K562 (cell line): ENCODE results near the gene CD22. TPM values are rescaled to one million over a fixed set of nuclear protein-coding genes. Genes with fewer than 3 reads are reported as not detected.

Experiments
- ATAC-seq: fragments of 200-7000 bp; cut with Tn5 transposase; 3 replicates; pipeline ENCODE4 v1.9.1; 2020; ENCODE audit warnings: moderate library complexity
- BruUV-seq: library from RNA; stranded (reverse); fragments of 400-500 nt; replicated peaks from 2 replicates; lab custom pipeline; 2021; lab: Mats Ljungman, UMichigan
- CTCF ChIA-PET: fragments of 300-600 bp; formaldehyde crosslinking; extraction: SDS; loops from one replicate; lab custom pipeline; 2021; ENCODE audit warnings: low intra/inter-chr PET ratio; lab: Yijun Ruan, JAX
- POLR2A ChIA-PET: fragments of 300-600, 350-650 bp; sonication (Branson Sonifier 250); formaldehyde crosslinking; extraction: SDS; loops from one replicate; lab custom pipeline; 2021; ENCODE audit warnings: antibody characterized with exemption, inconsistent platforms; lab: Yijun Ruan, JAX
- DNase-seq, 4 experiments: peaks; one replicate each; pipeline versions ENCODE4 v3.0.0 to v3.0.0-alpha.2; 2011 to 2018; ENCODE audit warnings: low spot score in 3 of 4, mixed read lengths in 3 of 4; ENCODE audit errors: extremely low read depth in 1 of 4
- FAIRE-seq: peaks from 2 replicates; lab custom pipeline; 2011; peaks lifted over from hg19 to GRCh38; lab: Jason Lieb, UNC
- H2AFZ ChIP-seq: 2 replicates; pipeline ENCODE4 v1.6.0; 2011; ENCODE audit warnings: low read depth, low read length, control low read depth, inconsistent platforms
- H3K27ac ChIP-seq: fragments of 200-600 bp; 3 replicates; pipeline ENCODE4 v1.8.0; 2011; ENCODE audit warnings: low read depth, mild to moderate bottlenecking, control low read depth, inconsistent platforms, low read length, moderate library complexity, mixed read lengths; ENCODE audit errors: extremely low read depth
- H3K27me3 ChIP-seq, 2 experiments: fragments of 300-600 bp in 1 of 2; 2 replicates in 1 of 2; 3 replicates in 1 of 2; pipeline versions ENCODE4 v1.6.0 to v1.8.0; 2011; ENCODE audit warnings: inconsistent platforms in 2 of 2, low read length in 2 of 2, mild to moderate bottlenecking in 1 of 2, mixed read lengths in 1 of 2, moderate library complexity in 1 of 2; ENCODE audit not compliant: control insufficient read depth in 2 of 2, insufficient read depth in 2 of 2
- H3K36me3 ChIP-seq: fragments of 300-600 bp; 3 replicates; pipeline ENCODE4 v1.8.0; 2011; ENCODE audit warnings: mild to moderate bottlenecking, low read length, inconsistent platforms; ENCODE audit not compliant: control insufficient read depth, insufficient read depth
- H3K4me1 ChIP-seq, 2 experiments: fragments of 200-600 bp in 1 of 2; replicated peaks in 1 of 2; 2 replicates in 1 of 2; 3 replicates in 1 of 2; pipeline versions ENCODE4 v1.5.1 to v1.8.0; 2011; ENCODE audit warnings: inconsistent platforms in 2 of 2, low read length in 2 of 2, mild to moderate bottlenecking in 1 of 2, mixed read lengths in 1 of 2, moderate library complexity in 1 of 2; ENCODE audit not compliant: control insufficient read depth in 2 of 2, insufficient read depth in 2 of 2
- H3K4me2 ChIP-seq: 2 replicates; pipeline ENCODE4 v1.6.1; 2011; ENCODE audit warnings: low read length, control low read depth, inconsistent platforms, mixed read lengths; ENCODE audit not compliant: insufficient read depth
- H3K4me3 ChIP-seq: fragments of 200-600 bp; sonication (generic), shearing (Covaris generic); 2 replicates; pipeline ENCODE4 v1.5.1; 2016; ENCODE audit warnings: control low read depth, inconsistent platforms
- H3K79me2 ChIP-seq: fragments of 200-600 bp; 3 replicates; pipeline ENCODE4 v1.8.0; 2011; ENCODE audit warnings: low read length, inconsistent platforms; ENCODE audit not compliant: control insufficient read depth, insufficient read depth
- H3K9ac ChIP-seq, 2 experiments: 2 replicates each; pipeline versions ENCODE4 v1.6.0 to v1.6.1; 2011; ENCODE audit warnings: low read depth in 2 of 2, low read length in 2 of 2, control low read depth in 1 of 2, inconsistent platforms in 1 of 2, mild to moderate bottlenecking in 1 of 2, mixed read lengths in 1 of 2; ENCODE audit not compliant: insufficient read depth in 1 of 2
- H3K9me1 ChIP-seq: one replicate; pipeline ENCODE4 v1.6.0; 2011; ENCODE audit warnings: inconsistent platforms, mild to moderate bottlenecking, low read length, moderate library complexity; ENCODE audit not compliant: control insufficient read depth, insufficient read depth
- H3K9me3 ChIP-seq: replicated peaks from 2 replicates; pipeline ENCODE4 v1.5.1; 2011; ENCODE audit warnings: low read depth, low read length, inconsistent platforms; ENCODE audit not compliant: control insufficient read depth, insufficient read depth
- H4K20me1 ChIP-seq: replicated peaks from 2 replicates; pipeline ENCODE4 v1.6.1; 2011; ENCODE audit warnings: low read length, inconsistent platforms, mixed read lengths; ENCODE audit not compliant: control insufficient read depth, insufficient read depth
- ETV6 ChIP-seq, 3 experiments: fragments of 150-350 bp in 1 of 3; sonication (generic) in 1 of 3; formaldehyde crosslinking in 1 of 3; IDR thresholded peaks; 2 replicates each; pipeline versions ENCODE4 v1.6.1 to v1.8.0; 2014 to 2022; ENCODE audit warnings: borderline replicate concordance in 2 of 3, low read depth in 2 of 3, antibody characterized with exemption in 1 of 3, low read length in 1 of 3, mild to moderate bottlenecking in 1 of 3, missing genetic modification reagents in 1 of 3
- FOS ChIP-seq: IDR thresholded peaks from 3 replicates; pipeline ENCODE4 v1.6.1; 2011; ENCODE audit not compliant: insufficient read length; ENCODE audit errors: extremely low read depth
- IFI16 ChIP-seq: fragments of 250-450 bp; sonication (Bioruptor Pico); IDR thresholded peaks from 2 replicates; pipeline ENCODE4 v2.1.2; 2022; ENCODE audit warnings: mild to moderate bottlenecking, inconsistent platforms
- KDM2B ChIP-seq: fragments of 250-450 bp; sonication (Bioruptor Pico); IDR thresholded peaks from 2 replicates; pipeline ENCODE4 v1.8.0; 2021; ENCODE audit warnings: mild to moderate bottlenecking, moderate library complexity
- KLF1 ChIP-seq: fragments of 450-650 bp; IDR thresholded peaks from 2 replicates; pipeline ENCODE4 v1.6.1; 2016; ENCODE audit warnings: missing genetic modification characterization, missing compliant biosample characterization
- MIER1 ChIP-seq: fragments of 450-650 bp; IDR thresholded peaks from 2 replicates; pipeline ENCODE4 v1.6.1; 2016; ENCODE audit warnings: antibody characterized with exemption, mild to moderate bottlenecking, low read depth
- NR2C2 ChIP-seq, 2 experiments: fragments of 200-800 bp in 1 of 2; sonication (Bioruptor generic) in 1 of 2; sonication (generic) in 1 of 2; formaldehyde crosslinking in 1 of 2; IDR thresholded peaks; 2 replicates each; pipeline versions ENCODE4 v1.6.1 to v1.8.0; 2016 to 2022; ENCODE audit warnings: mild to moderate bottlenecking in 1 of 2, missing compliant biosample characterization in 1 of 2, missing genetic modification characterization in 1 of 2, missing genetic modification reagents in 1 of 2
- OTX1 ChIP-seq: fragments of 450-650 bp; formaldehyde crosslinking; IDR thresholded peaks from 2 replicates; pipeline ENCODE4 v1.4.0; 2022; ENCODE audit warnings: mild to moderate bottlenecking
- PREB ChIP-seq: sonication (generic); formaldehyde crosslinking; IDR thresholded peaks from 2 replicates; pipeline ENCODE4 v1.8.1; 2023; ENCODE audit warnings: mild to moderate bottlenecking, missing genetic modification reagents
- RBM17 ChIP-seq: fragments of 200-400 bp; formaldehyde crosslinking; IDR thresholded peaks from 2 replicates; pipeline ENCODE4 v1.6.1; 2017; ENCODE audit warnings: low read depth, mild to moderate bottlenecking, low read length, borderline replicate concordance
- SAFB ChIP-seq: fragments of 200-400 bp; formaldehyde crosslinking; IDR thresholded peaks from 2 replicates; pipeline ENCODE4 v1.6.1; 2017; ENCODE audit warnings: low read depth, low read length, borderline replicate concordance
- ZBTB7A ChIP-seq: IDR thresholded peaks from 2 replicates; pipeline ENCODE4 v1.6.1; 2011; ENCODE audit warnings: low read depth, mild to moderate bottlenecking, low read length, moderate library complexity, borderline replicate concordance; ENCODE audit not compliant: control insufficient read depth
- whole genome bisulfite sequencing: fragments of 100-300 bp; shearing (Covaris generic); methylation state at CpG from one replicate; pipeline ENCODE4 v1.1.6; 2016; ENCODE audit warnings: low coverage, mixed read lengths; ENCODE audit not compliant: insufficient coverage; ENCODE audit errors: missing lambda C conversion rate; 5-methylcytosine and 5-hydroxymethylcytosine counted together
- in situ Hi-C: fragments of 300-500 bp; cut with MboI; formaldehyde crosslinking; loops from 4 replicates; pipeline ENCODE4 v1.15.0; 2018; ENCODE audit warnings: inconsistent platforms, mixed read lengths
- intact Hi-C: fragments of 100-400 bp; cut with micrococcal nuclease; formaldehyde crosslinking; loops from 2 replicates; pipeline ENCODE4 v1.14.2; 2022
- polyA plus RNA-seq, 8 experiments: library from polyadenylated mRNA; depleted of rRNA in 4 of 8; stranded (reverse) in 5 of 8; unstranded in 3 of 8; fragments of >200 nt; fragmentation: Nextera tagmentation in 2 of 8; fragmentation: Illumina TruSeq in 1 of 8; extraction: Ambion mirVana in 2 of 8; extraction: Trizol in 1 of 8; gene quantifications; 2 replicates each; pipeline versions ENCODE4 v1.2.1 to v1.2.3, GENCODE V29; 2011 to 2014; ENCODE audit warnings: inconsistent platforms in 1 of 8, missing spikeins in 1 of 8
- total RNA-seq, 7 experiments: library from RNA; depleted of rRNA in 6 of 7; stranded (reverse); fragments of >200 nt in 6 of 7; fragmentation: Illumina TruSeq in 2 of 7; extraction: Trizol in 2 of 7; gene quantifications; 2 replicates each; pipeline versions ENCODE4 v1.2.1 to v1.2.3, GENCODE V29; 2011 to 2021; ENCODE audit warnings: low replicate concordance in 1 of 7
- TF ChIP-seq, protein P1 (sequence below): fragments of 250-450 bp; sonication (Bioruptor Pico); IDR thresholded peaks from 2 replicates; pipeline ENCODE4 v1.5.0; 2020; ENCODE audit warnings: mild to moderate bottlenecking, borderline replicate concordance
- TF ChIP-seq, protein P2 (sequence below): conservative IDR thresholded peaks from 2 replicates; pipeline ENCODE4 v1.6.1; 2011; ENCODE audit warnings: low read depth, mild to moderate bottlenecking, low read length; ENCODE audit not compliant: control insufficient read depth

CD22 gene
- total and polyA plus RNA-seq, 9 of the 15 experiments (the other 6 are each of a cell fraction or from before 2014, with no cell fraction given), result 0.29 to 5.0 (median 3.5) TPM

GRCh38 chr19:35329323-35329722 lies 336 bp downstream of the CD22 start:
- no peak for FAIRE-seq
- Histone ChIP-seq H4K20me1 (no peaks in the 10 kb centered on the region), H3K27me3 (no peaks in the 10 kb centered on the region), H3K4me2 (no peak overlapping the region), H3K4me1 (peaks cover 2 to 12% of the 10 kb centered on the region in 2 experiments; a peak in 4 of 5 replicates), H3K4me3 (no peak overlapping the region), H3K9ac (no peak overlapping the region), H3K79me2 (no peaks in the 10 kb centered on the region), H2AFZ (no peak overlapping the region), H3K9me3 (no peaks in the 10 kb centered on the region), H3K9me1 (no peaks in the 10 kb centered on the region), H3K27ac (no peak overlapping the region), H3K36me3 (no peaks in the 10 kb centered on the region)
- DNase-seq, result no peak
- intact Hi-C loops (no loop called here), in situ Hi-C loops (no loop called here)
- POLR2A ChIA-PET, result interaction anchor here (0.6 to 0.7 kb wide), 3 partner anchors 32 to 225 kb away, joined by 3 read pairs; no protein-coding TSS in a partner anchor
- BruUV-seq, result no TSS peak
- no peak for ATAC-seq
- 41% methylated on average over 4 of the region's 4 CpGs for WGBS
- CTCF ChIA-PET, result no interaction called here
- TF ChIP-seq ZBTB7A (no peak), MIER1 (no peak), RBM17 (no peak), SAFB (no peak), KDM2B (no peak), KLF1 (tag) (no peak), ETV6 (IDR thresholded peaks at IDR 0.05; ENCODE audit: borderline replicate concordance in 1 of 2, low read depth in 2 of 2, low read length in 1 of 2) (no peak), ETV6 (CRISPR knock-in tag; IDR thresholded peaks at IDR 0.05; ENCODE audit: borderline replicate concordance) (no peak), IFI16 (CRISPR knock-in tag) (no peak), OTX1 (CRISPR knock-in tag) (no peak), PREB (CRISPR knock-in tag) (no peak), NR2C2 (CRISPR knock-in tag; IDR thresholded peaks at IDR 0.05) (no peak), NR2C2 (tag; IDR thresholded peaks at IDR 0.05) (no peak), FOS (no peak)
- TF ChIP-seq, protein P1, sequence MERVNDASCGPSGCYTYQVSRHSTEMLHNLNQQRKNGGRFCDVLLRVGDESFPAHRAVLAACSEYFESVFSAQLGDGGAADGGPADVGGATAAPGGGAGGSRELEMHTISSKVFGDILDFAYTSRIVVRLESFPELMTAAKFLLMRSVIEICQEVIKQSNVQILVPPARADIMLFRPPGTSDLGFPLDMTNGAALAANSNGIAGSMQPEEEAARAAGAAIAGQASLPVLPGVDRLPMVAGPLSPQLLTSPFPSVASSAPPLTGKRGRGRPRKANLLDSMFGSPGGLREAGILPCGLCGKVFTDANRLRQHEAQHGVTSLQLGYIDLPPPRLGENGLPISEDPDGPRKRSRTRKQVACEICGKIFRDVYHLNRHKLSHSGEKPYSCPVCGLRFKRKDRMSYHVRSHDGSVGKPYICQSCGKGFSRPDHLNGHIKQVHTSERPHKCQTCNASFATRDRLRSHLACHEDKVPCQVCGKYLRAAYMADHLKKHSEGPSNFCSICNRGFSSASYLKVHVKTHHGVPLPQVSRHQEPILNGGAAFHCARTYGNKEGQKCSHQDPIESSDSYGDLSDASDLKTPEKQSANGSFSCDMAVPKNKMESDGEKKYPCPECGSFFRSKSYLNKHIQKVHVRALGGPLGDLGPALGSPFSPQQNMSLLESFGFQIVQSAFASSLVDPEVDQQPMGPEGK (CRISPR knock-in tag), result no peak
- TF ChIP-seq, protein P2, sequence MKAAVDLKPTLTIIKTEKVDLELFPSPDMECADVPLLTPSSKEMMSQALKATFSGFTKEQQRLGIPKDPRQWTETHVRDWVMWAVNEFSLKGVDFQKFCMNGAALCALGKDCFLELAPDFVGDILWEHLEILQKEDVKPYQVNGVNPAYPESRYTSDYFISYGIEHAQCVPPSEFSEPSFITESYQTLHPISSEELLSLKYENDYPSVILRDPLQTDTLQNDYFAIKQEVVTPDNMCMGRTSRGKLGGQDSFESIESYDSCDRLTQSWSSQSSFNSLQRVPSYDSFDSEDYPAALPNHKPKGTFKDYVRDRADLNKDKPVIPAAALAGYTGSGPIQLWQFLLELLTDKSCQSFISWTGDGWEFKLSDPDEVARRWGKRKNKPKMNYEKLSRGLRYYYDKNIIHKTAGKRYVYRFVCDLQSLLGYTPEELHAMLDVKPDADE, result no peak
